IPS DF 4.7 (cell line): ENCODE measurements around the gene NFIX.

Experiments
- DNase-seq: peaks from one replicate; pipeline ENCODE4 v3.0.0-alpha.2; 2013; ENCODE audit warnings: low spot score; ENCODE audit errors: extremely low read depth

The NFIX gene

GRCh38 chr19:13020002-13020414 is 24.7 kb downstream of the NFIX start:
- no peak for DNase-seq

GRCh38 chr19:13022111-13022858 is 27.0 kb downstream of the NFIX start:
- DNase-seq: no peak

GRCh38 chr19:13022859-13023636 is 27.8 kb downstream of the NFIX start:
- no peak for DNase-seq

- no peak for DNase-seq
Measured at GRCh38 chr19:13023656-13024055, 28.4 kb downstream of the NFIX start.

- DNase-seq: no peak
Measured at GRCh38 chr19:13024126-13024950, 29.1 kb downstream of the NFIX start.

GRCh38 chr19:13024951-13025697 is 29.8 kb downstream of the NFIX start:
- no peak for DNase-seq

- DNase-seq: no peak
Measured at GRCh38 chr19:13025819-13026456, 30.7 kb downstream of the NFIX start.

- DNase-seq: no peak
Measured at GRCh38 chr19:13026462-13027370, 31.4 kb downstream of the NFIX start.

GRCh38 chr19:13027557-13027956 is 32.3 kb downstream of the NFIX start:
- no peak for DNase-seq

- DNase-seq: no peak
Measured at GRCh38 chr19:13028027-13028426, 32.8 kb downstream of the NFIX start.

GRCh38 chr19:13029301-13029880 is 34.1 kb downstream of the NFIX start:
- DNase-seq: no peak

- no peak for DNase-seq
Measured at GRCh38 chr19:13029893-13030292, 34.6 kb downstream of the NFIX start.

GRCh38 chr19:13031917-13032623 is 36.8 kb downstream of the NFIX start:
- no peak for DNase-seq

GRCh38 chr19:13032837-13033236 is 37.6 kb downstream of the NFIX start:
- no peak for DNase-seq

- no peak for DNase-seq
Measured at GRCh38 chr19:13033244-13033643, 38.0 kb downstream of the NFIX start.

- DNase-seq: no peak
Measured at GRCh38 chr19:13033819-13034611, 38.7 kb downstream of the NFIX start.

GRCh38 chr19:13034636-13035035 is 39.4 kb downstream of the NFIX start:
- DNase-seq: no peak

- no peak for DNase-seq
Measured at GRCh38 chr19:13035820-13036365, 40.6 kb downstream of the NFIX start.
